D341Med (cell line): ENCODE measurements around the gene LAPTM5.

ENCODE experiments used
- DNase-seq: peaks from one replicate; pipeline ENCODE4 v3.0.0; 2012; ENCODE audit warnings: low spot score

LAPTM5 gene

GRCh38 chr1:30741239-30741894 lies 16.2 kb downstream of the LAPTM5 start:
- DNase-seq = no peak

- DNase-seq = no peak
These were observed 17.0 kb downstream of the LAPTM5 start for GRCh38 chr1:30740251-30741238.

GRCh38 chr1:30739601-30740000 lies 18.0 kb downstream of the LAPTM5 start:
- no peak for DNase-seq

GRCh38 chr1:30738715-30739559 lies 18.6 kb downstream of the LAPTM5 start:
- DNase-seq = no peak

- DNase-seq = no peak
These were observed 19.4 kb downstream of the LAPTM5 start for GRCh38 chr1:30738040-30738714.

- DNase-seq = no peak
These were observed 20.1 kb downstream of the LAPTM5 start for GRCh38 chr1:30737357-30738039.

DNA sequence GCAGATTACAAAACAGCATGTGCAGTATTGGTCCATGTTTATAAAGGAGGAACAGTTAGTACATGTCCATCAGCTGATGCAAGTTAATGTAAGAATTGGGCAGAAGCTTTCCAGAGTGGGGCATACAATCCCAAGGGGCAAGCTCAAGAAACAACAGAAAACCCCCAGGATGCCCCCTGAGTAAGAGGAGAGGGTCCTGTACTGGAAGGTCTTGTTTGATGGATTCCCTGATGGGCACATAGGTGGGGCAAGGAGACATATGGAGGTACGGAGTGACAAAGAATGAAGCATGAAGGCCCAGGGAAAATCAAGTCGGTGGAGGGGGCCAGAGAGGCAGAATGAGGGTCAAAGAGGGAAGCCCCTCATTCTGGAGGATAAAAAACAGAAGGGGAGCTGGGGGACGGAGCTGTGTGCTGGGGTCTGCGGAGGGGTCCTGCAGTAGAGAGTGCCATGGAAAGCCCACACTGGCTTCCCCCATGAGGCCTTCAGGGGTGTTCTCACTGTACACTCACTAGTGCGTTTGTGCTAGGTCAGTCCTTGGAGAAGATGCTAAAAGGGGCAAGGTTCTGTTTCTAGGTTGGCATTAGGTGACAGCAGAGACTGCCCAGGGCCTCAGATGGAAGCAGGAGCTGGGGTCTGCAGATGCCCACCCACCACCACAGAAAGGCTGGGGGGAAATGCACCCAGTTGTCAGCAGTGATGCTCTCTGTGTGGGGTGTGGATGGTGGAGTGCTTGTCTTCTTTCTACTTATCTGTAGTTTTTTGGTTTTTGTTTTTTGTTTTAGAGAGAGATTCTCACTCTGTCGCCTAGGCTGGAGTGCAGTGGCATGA lies 21.7 kb downstream of the LAPTM5 start:
- DNase-seq = no peak

DNA sequence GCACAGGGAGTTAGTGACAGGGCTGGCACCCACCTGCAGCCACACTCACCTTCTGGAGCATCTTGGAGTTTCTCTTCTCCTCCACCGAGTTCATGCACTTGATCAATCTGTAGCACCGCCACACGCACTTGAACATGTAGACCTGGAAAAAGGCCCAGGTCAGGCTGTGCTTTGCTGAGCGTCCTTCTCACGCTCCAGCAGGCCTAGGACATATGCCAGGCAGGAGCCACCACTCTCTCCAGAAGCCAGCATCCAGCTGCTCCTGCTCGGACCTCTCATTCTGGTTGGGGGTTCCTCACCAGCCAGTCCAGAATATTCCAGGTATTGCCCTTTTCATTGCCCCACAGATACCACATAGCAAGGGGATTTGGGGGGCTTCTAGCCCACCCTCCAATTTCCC lies 22.4 kb downstream of the LAPTM5 start:
- no peak for DNase-seq

GRCh38 chr1:30734580-30734979 lies 23.0 kb downstream of the LAPTM5 start:
- no peak for DNase-seq

DNA sequence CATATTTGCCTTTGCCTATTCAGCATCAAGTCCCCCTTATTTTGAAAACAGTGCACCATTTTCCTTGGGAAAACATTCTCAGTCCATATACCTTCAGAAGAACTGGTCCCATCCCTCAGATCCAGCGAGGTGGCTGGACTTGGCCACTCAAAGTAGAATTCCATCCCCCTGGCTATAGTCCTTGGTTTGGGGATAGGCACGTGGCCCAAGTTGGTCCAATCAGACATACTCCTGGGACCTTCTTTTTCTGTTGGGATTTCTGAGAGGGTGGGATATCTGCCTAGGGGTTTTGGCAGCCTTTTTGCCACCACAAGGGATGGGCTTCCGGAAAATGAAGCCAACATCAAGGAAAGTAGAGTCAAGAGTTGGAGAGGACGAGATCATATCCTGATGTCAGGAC lies 23.5 kb downstream of the LAPTM5 start:
- DNase-seq = no peak

DNA sequence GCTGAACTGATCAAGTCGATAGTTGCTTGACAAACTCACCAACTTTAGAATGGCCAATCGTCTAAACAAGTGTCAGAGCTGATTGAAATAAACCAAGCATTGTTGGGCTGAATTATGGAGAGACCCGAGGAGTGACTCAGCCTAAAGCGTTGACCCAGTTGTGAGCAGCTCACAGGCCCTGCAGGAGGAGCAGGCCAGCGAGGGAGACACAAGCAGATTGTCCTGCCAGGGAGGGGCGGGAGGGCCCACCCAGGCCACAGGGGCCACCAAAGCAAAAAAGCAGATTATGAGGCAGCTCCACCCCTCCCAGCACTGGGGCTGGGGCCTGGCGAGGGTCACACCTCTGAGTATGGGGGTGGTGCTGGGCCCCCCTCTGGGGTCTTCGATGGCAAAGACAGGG lies 24.1 kb downstream of the LAPTM5 start:
- DNase-seq = no peak

- DNase-seq = no peak
These were observed 25.1 kb downstream of the LAPTM5 start for GRCh38 chr1:30732277-30732996.

DNA sequence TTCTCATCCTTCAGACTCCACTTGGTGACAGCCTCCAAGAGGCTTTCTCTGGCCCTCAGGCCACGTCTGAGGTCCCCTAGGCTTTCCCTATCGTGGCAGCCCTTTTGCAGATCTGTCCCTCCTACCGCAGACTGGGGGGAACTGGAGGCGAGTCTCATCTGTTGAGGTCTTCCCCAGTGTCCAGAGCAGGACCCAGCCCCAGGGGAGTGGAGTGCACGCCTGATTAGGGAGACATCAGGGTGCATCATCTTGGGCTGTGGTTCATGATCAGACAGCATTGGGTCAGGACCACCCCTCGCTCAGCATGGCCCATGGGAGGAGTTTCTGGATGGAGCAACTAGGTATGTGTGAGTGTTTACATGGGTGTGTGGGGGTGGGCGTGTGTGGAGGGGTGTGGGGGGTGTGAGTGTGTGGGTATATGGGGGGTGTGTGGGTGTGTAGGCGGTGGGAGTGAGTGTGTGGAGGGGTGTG lies 25.7 kb downstream of the LAPTM5 start:
- DNase-seq = no peak

DNA sequence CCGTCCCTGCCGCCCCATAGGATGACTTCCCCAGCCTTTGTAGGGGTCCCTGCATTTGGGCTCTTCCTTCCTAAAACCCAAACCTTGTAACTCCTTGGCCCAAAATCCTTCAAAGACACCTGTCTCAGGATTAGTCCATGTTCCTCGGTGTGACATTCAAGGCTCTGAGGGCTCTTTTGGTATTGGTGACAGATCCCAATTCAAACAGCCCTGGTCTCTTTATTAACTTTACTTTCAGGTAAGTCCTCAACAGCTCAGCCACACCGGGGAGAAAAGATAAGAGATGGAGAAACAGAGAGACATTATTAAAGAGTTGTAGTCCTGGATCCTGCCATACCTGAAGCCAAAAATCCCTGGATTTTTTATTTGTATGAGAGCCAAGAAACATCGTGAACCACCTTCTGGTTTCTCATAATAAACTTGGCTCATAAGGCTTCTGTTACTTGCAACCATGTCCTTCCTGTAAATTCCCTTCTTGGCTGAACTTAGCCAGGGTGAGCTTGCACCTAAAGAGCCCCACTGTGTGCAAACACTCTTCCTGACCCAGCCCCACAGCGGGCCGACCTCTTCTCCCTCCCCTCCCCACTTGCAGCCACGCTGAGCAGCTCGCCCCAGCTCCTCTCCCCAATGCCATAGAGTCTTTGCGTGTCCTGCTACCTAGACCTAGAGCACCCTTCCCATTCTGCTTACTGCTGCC lies 26.3 kb downstream of the LAPTM5 start:
- DNase-seq = no peak

DNA sequence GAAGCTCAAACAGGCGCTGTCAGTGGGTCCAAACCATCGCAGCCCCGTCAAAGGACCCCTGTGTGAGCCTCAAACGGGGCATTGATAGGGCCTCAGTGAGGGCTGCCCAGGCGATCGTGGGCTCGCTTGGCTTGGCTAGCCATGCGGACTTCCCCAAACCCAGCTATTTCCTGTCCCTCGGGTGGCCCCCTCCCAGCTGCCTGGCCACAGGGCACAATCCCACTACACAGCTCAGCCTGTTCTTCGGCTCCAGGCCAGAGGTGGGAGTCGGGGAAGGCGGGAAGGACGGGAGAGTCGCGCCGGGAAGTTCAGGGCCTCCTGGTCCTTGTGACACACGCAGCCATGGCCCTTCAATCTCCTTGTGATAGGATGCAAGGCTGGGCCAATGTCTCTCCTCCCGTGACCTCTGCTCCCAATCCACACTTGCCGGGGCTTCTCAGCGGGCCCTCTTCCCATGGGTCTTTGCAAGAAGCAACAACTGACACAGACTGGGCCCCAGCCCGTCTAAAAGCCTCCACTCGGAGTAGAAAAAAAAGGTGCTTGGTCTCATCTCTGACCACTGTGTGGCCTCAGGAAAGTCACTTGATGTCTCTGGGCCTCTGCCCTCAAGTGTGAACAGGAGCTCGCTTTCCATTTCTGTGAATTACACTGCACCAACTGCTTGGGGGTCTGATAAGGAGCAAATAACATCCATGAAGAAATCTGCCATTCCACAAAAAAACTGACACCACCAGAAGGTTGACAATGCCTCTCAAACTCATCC lies 27.0 kb downstream of the LAPTM5 start:
- DNase-seq = no peak

DNA sequence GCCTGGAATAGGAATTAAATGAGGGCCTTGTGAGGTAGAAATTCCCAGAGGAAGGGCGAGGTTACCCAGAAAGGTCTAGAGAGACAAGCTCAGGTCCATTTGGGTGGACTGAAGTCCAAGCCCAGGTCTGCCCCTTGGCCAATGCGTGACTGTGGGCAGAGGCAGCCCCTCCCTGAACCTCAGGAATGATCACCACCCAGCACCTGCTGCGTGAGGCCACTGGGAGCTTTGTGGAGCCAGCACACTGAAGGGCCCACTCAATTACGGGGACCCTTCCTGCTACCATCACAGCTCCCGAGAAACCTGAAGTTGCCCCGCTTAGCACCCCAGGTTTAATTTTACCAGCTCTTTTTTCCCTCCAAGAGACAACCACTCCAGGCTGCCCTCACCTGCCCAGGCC lies 27.7 kb downstream of the LAPTM5 start:
- no peak for DNase-seq

GRCh38 chr1:30728832-30729638 lies 28.5 kb downstream of the LAPTM5 start:
- no peak for DNase-seq
